GM19455 (cell line): ENCODE measurements around the gene MOCS3.
"Not testable (repeated sequence)": the region's sequence is repeated elsewhere in the genome, so short reads cannot be mapped to it uniquely, and the experiment has no call there.

Source experiments
- ATAC-seq: cut with Tn5 transposase; IDR thresholded peaks from one replicate; pipeline ENCODE4 v1.9.1; 2021; ENCODE audit not compliant: unreplicated experiment

The MOCS3 gene

GRCh38 chr20:50931306-50932015 lies 27.2 kb upstream of the MOCS3 start, which contains the start of gene ADNP:
ADNP (minus strand) TSS chr20:50931437; CDS start chr20:50903996, 27,441 bp downstream.
- ATAC-seq, result peak; percentile 67

- ATAC-seq, result no peak
Measured at GRCh38 chr20:50932016-50932485, 26.6 kb upstream of the MOCS3 start.

- no peak for ATAC-seq
Measured at GRCh38 chr20:50932691-50933280, 25.8 kb upstream of the MOCS3 start.

GRCh38 chr20:50933589-50933988 lies 25.0 kb upstream of the MOCS3 start:
- no peak for ATAC-seq

DNA sequence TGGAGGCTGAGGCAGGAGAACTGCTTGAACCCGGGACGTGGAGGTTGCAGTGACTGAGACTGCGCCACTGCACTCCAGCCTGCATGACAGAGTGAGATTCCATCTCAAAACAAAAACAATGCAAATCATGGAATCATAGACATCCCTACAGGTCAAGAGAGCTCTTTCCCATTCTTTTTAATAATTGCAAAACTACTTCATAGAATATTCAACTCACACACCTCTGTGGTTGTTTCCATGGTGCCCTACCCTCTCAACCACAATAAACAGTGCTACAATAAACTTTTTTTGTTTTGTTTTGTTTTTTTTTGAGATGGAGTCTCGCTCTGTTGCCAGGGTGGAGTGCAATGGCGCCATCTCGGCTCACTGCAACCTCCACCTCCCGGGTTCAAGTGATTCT lies 15.5 kb upstream of the MOCS3 start:
- no peak for ATAC-seq

DNA sequence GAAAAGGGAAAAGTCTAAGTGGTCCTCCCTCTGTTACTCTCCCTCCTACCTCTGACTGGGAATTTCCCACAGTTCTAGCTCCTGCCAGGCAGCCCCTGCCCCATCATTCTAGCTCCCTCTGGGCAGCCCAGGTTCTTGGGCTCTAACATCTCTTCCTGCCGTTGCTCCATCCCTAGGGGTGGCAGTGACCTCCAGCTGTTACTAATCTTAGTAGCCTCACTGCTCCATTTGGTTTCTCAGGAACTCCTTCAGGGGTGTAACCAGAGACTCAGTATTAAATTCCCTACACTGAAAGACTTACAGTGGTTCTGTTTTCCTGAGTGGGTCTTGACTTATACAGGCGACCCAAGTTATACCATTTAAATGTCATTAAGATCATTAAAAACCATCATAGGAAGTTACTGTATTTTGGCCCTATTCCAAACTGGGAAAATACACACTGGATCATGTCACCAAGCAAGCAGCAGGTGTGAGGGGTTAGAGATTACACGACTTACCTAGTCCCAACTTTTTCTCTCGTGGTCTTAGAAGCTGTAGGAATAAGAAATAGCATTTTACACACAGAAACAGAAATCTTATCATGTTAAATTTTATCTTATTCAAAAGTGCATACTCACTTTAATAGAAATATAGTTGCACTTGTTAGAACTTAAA lies 10.4 kb upstream of the MOCS3 start:
- no peak for ATAC-seq

DNA sequence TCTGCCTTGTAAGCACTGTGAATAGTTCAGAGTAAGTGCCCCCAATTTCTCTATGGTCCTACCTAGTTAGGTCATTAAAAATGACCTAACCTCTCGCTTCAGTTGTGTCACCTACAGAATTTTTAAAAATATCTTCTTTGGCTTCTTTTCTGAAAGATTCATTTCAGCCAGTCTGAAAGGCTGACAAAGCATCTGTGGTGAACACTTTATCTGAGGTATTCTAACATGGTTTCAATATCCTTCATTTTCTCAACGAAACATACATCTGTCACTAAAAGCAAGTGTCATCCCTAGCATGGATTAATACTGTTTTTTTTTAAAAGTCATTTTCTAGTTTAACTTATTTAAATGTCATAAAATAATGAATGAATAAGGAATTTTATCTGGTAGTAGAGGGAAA lies 5.4 kb upstream of the MOCS3 start:
- no peak for ATAC-seq

GRCh38 chr20:50953821-50954220 lies 4.8 kb upstream of the MOCS3 start:
- no peak for ATAC-seq

GRCh38 chr20:50957276-50957675 lies 1.3 kb upstream of the MOCS3 start:
- no peak for ATAC-seq

DNA sequence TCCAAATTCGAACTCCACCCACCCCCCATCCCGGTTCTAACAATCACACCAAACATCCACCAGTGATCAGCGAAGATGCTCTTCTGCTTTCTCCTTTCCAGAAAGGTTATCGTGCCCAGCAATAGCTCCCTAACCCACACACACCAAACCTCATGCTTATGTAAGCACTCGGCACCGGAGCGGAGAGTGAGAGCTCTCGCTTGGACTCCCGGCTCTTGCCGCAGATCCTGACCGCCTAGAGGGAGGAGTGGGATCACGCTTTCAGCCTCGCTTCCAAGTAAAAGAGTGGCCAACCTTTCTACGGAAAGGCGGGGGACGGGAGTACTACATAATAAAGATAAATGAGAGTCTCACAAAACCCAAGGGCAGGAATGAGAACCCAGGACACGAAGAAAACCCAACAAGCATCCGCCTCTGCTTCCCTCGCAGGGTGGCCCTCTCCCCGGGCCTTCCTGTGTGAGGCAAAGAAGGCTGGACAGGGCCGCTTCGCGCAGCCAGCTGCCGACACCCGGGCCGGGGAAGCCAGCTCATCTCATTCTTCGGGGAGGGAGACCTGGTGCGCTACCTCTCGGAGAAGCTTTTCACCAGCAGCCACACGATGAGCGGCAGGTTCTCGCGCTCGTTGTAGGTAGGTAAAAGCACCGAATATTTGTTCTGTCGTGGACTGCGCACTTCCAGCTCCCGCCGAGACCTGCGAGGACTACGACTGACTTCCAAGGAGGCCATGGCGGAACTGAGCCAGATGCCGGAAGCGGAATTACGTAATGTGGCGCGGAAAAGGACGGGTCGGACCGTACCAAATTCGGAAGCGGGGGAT lies 612 bp upstream of the MOCS3 start, which contains the start of gene DPM1:
Gene DPM1, minus strand, starts transcription at position 735 of the 817 bp plus-strand sequence. Its CDS starts 9 bp downstream, at position 726.
- peak; percentile 81 for ATAC-seq

GRCh38 chr20:50959543-50960126 lies 1.0 kb downstream of the MOCS3 start:
- no peak for ATAC-seq

DNA sequence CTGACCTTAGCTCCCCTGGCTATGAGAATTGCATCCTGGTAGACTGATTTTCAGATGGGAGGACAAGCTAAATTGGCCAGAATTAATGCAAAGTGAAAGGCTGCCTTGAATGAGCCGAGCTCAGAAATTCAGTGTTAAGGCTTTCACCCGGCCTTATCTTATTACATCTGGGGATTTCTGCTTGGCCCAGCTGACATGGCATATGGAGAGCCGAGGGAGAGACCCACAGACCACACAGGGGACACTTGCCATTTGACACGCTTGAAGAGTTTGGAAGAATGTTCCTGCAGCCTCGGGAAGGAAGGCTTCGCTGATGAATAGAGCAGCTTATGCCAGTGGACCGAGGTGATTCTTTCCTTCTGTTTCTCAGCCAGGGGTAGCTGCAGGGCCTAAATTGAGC lies 9.0 kb downstream of the MOCS3 start:
- no peak for ATAC-seq

DNA sequence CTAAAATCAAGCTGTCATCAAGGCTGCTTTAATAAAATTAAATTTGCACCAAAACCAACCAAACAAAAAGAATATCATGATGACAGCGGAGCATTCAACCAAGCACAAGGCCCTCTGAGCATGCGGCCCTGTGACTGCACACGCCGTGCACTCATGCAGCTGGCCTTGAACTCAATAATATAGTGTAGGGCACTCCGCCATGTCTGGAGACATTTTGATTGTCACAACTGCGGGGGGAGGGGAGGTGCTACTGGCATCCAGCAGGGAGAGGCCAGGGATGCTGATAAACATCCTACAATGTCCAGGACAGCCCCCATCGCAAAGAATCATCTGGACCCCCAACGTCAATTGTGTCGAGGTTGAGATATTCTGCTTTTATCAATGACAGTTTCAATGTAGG lies 9.7 kb downstream of the MOCS3 start:
- no peak for ATAC-seq

DNA sequence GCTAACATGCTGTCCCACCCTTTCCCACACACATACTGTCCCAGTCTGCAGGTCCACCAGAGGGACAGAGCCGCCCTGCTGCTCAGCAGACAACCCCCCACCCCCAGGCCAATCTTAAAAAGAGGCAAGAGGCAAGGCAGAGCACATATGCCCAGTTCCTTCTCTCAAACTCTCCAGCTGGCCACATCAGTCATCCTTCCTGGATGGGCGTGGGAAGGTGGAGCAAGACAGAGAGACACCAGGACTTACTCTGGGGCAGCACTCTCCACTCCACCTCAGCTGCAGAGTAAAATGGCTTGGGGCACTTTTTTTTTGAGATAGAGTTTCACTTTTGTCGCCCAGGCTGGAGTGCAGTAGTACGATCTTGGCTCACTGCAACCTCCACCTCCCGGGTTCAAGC lies 10.8 kb downstream of the MOCS3 start:
- no peak for ATAC-seq

- ATAC-seq, result no peak
Measured at GRCh38 chr20:50969912-50970311, 11.3 kb downstream of the MOCS3 start.

- ATAC-seq, result no peak
Measured at GRCh38 chr20:50975701-50976330, 17.2 kb downstream of the MOCS3 start.

- ATAC-seq, result no peak
Measured at GRCh38 chr20:50977066-50978021, 18.7 kb downstream of the MOCS3 start.

- not testable (repeated sequence) for ATAC-seq
Measured at GRCh38 chr20:50978533-50978932, 19.9 kb downstream of the MOCS3 start.

- ATAC-seq, result no peak
Measured at GRCh38 chr20:50980071-50980681, 21.6 kb downstream of the MOCS3 start.
